NCI-H2171 (cell line): ENCODE results near the gene XRRA1.
"Not testable (repeated sequence)": the region's sequence is repeated elsewhere in the genome, so short reads cannot be mapped to it uniquely, and the experiment has no call there.

Experiments used
- DNase-seq: peaks from one replicate; lab custom pipeline; 2025; lab: John Stamatoyannopoulos, UW

XRRA1 gene

GRCh38 chr11:74948898-74949752 is at the start of gene XRRA1, which contains the start of gene SPCS2:
Gene XRRA1 (minus strand): TSS chr11:74949091. CDS start chr11:74940878, 8,213 bp downstream.
Gene SPCS2 (plus strand): TSS chr11:74949266. CDS start chr11:74949286, 20 bp downstream.
- DNase-seq = peak; percentile 86

GRCh38 chr11:74992852-74993251 is 44.0 kb upstream of the XRRA1 start:
- DNase-seq = no peak

GRCh38 chr11:74990941-74991340 is 42.0 kb upstream of the XRRA1 start:
- no peak for DNase-seq

GRCh38 chr11:74990150-74990549 is 41.3 kb upstream of the XRRA1 start:
- not testable (repeated sequence) for DNase-seq

- no peak for DNase-seq
Measured at GRCh38 chr11:74989260-74989638, 40.4 kb upstream of the XRRA1 start.

GRCh38 chr11:74988541-74989259 is 39.8 kb upstream of the XRRA1 start, which contains the start of gene NEU3:
Gene NEU3 (plus strand): TSS chr11:74988933. CDS start chr11:74989061, 128 bp downstream.
- DNase-seq = peak; percentile 67

GRCh38 chr11:74984730-74985129 is 35.8 kb upstream of the XRRA1 start:
- DNase-seq = no peak

GRCh38 chr11:74984070-74984469 is 35.2 kb upstream of the XRRA1 start:
- no peak for DNase-seq

- no peak for DNase-seq
Measured at GRCh38 chr11:74981888-74982287, 33.0 kb upstream of the XRRA1 start.

GRCh38 chr11:74980634-74981033 is 31.7 kb upstream of the XRRA1 start:
- DNase-seq = no peak

GRCh38 chr11:74978041-74978440 is 29.1 kb upstream of the XRRA1 start:
- DNase-seq = no peak

- DNase-seq = no peak
Measured at GRCh38 chr11:74971424-74971823, 22.5 kb upstream of the XRRA1 start.

GRCh38 chr11:74970852-74971395 is 22.0 kb upstream of the XRRA1 start:
- DNase-seq = no peak

- DNase-seq = no peak
Measured at GRCh38 chr11:74966651-74967050, 17.8 kb upstream of the XRRA1 start.

GRCh38 chr11:74960128-74960527 is 11.2 kb upstream of the XRRA1 start:
- not testable (repeated sequence) for DNase-seq

- DNase-seq = no peak
Measured at GRCh38 chr11:74957937-74958629, 9.2 kb upstream of the XRRA1 start.

- no peak for DNase-seq
Measured at GRCh38 chr11:74956397-74957015, 7.6 kb upstream of the XRRA1 start.

- DNase-seq = no peak
Measured at GRCh38 chr11:74954199-74954598, 5.3 kb upstream of the XRRA1 start.

- no peak for DNase-seq
Measured at GRCh38 chr11:74953451-74953850, 4.6 kb upstream of the XRRA1 start.

GRCh38 chr11:74952752-74953151 is 3.9 kb upstream of the XRRA1 start:
- DNase-seq = no peak

GRCh38 chr11:74951226-74951625 is 2.3 kb upstream of the XRRA1 start:
- no peak for DNase-seq
